Transverse colon (tissue), 4 donors: Measurements from ENCODE around the gene TMEM119. TPM values are rescaled to one million over a fixed set of nuclear protein-coding genes. Genes with fewer than 3 reads are reported as not detected.

Experiments used
- DNase-seq: peaks from one replicate; pipeline ENCODE4 v3.0.0-alpha.2; 2019
- H3K27ac ChIP-seq, 4 donors: fragments of 200-600 bp; sonication (generic); 2 replicates each; pipeline ENCODE4 v1.5.1; 2016 to 2018; ENCODE audit warnings: inconsistent platforms in 4 of 4
- H3K27me3 ChIP-seq: fragments of 200-600 bp; sonication (generic); 2 replicates; pipeline ENCODE4 v1.5.1; 2017; ENCODE audit warnings: inconsistent platforms
- H3K36me3 ChIP-seq, 4 donors: fragments of 200-600 bp; sonication (generic); 2 replicates each; pipeline ENCODE4 v1.5.1; 2017 to 2019; ENCODE audit warnings: inconsistent platforms in 4 of 4
- H3K4me1 ChIP-seq, 4 donors: fragments of 200-600 bp; sonication (generic); 2 replicates each; pipeline ENCODE4 v1.5.1; 2017 to 2020; ENCODE audit warnings: inconsistent platforms in 4 of 4
- H3K4me3 ChIP-seq, 4 donors: fragments of 200-600 bp; sonication (generic); 1 replicate in 1 of 4; 2 replicates in 3 of 4; pipeline versions ENCODE4 v1.5.1 to v1.6.1; 2017 to 2019; ENCODE audit warnings: inconsistent platforms in 4 of 4
- H3K9me3 ChIP-seq, 2 donors: fragments of 200-600 bp; sonication (generic); 2 replicates each; pipeline ENCODE4 v1.5.1; 2017 to 2019; ENCODE audit warnings: inconsistent platforms in 2 of 2
- EP300 ChIP-seq: sonication (generic); formaldehyde crosslinking; IDR thresholded peaks from one replicate; pipeline ENCODE4 v1.6.1; 2017; ENCODE audit warnings: antibody characterized with exemption, low read depth
- POLR2AphosphoS5 ChIP-seq, 3 donors: sonication (generic); formaldehyde crosslinking; IDR thresholded peaks; one replicate each; pipeline ENCODE4 v1.6.1; 2016; ENCODE audit warnings: antibody characterized with exemption in 3 of 3
- WGBS, 2 donors: methylation state at CpG; one replicate each; pipeline ENCODE4 v1.1.5; 2018; ENCODE audit warnings: low coverage in 1 of 2; 5-methylcytosine and 5-hydroxymethylcytosine counted together
- in situ Hi-C, 4 donors: fragments of 200-750 bp; cut with MboI; loops; one replicate each; pipeline versions ENCODE4 v1.15.0 to v1.15.1; 2017; ENCODE audit warnings: low sequenced_read_pairs in 3 of 4, low pct_ligation_motif_present in 1 of 4, low pct_unique_long_range_greater_than_20kb in 1 of 4
- intact Hi-C: fragments of 100-400 bp; cut with DNase I; formaldehyde crosslinking; loops from one replicate; pipeline ENCODE4 v1.15.1; 2023; ENCODE audit warnings: low total_unique reads
- total RNA-seq, 4 donors: library from RNA; depleted of rRNA; stranded (reverse); fragments of >200 nt; gene quantifications; one replicate each; pipeline ENCODE4 v1.1.0, GENCODE V29; 2016
- TF ChIP-seq, protein P1 (sequence below), 5 experiments: fragments of 200-600 bp in 3 of 5; fragments of 450-650 bp in 2 of 5; sonication (generic) in 3 of 5; IDR thresholded peaks; 1 replicate in 2 of 5; 2 replicates in 3 of 5; pipeline ENCODE4 v1.5.1; 2016 to 2017; ENCODE audit warnings: antibody characterized with exemption in 5 of 5, inconsistent platforms in 3 of 5, mild to moderate bottlenecking in 2 of 5, moderate library complexity in 1 of 5

TMEM119 gene
- total RNA-seq, 4 donors from 2014 or later, result 3.3 to 18.3 (median 9.7) TPM

DNA sequence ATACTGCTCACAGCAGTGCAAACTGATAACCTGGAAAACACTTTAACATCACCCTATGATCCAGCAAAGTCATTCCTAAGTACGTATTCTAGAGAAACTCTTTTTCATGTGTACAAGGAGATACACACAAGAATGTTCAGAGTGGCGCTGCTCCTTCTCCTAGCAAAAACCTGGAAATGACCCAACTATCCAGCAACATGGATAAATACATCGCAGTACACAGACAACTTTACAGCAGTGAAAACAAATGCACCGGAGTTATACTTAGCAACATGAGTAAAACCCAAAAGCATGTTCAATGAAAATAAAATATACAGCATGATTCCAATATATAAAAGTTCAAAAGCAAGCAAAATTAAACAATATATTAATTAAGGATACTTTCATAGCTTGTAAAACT lies 55.6 kb downstream of the TMEM119 start:
- in situ Hi-C loops, result no loop called here
- Histone ChIP-seq H3K27ac (no peak overlapping the region), H3K36me3 (peaks cover 0 to 48% (median 20%) of the 10 kb centered on the region in 4 donors), H3K9me3 (no peaks in the 10 kb centered on the region), H3K4me3 (no peak overlapping the region), H3K27me3 (no peaks in the 10 kb centered on the region), H3K4me1 (no peaks in the 10 kb centered on the region)
- TF ChIP-seq POLR2AphosphoS5 (IDR thresholded peaks at IDR 0.05) (no peak), EP300 (no peak)
- TF ChIP-seq, protein P1, sequence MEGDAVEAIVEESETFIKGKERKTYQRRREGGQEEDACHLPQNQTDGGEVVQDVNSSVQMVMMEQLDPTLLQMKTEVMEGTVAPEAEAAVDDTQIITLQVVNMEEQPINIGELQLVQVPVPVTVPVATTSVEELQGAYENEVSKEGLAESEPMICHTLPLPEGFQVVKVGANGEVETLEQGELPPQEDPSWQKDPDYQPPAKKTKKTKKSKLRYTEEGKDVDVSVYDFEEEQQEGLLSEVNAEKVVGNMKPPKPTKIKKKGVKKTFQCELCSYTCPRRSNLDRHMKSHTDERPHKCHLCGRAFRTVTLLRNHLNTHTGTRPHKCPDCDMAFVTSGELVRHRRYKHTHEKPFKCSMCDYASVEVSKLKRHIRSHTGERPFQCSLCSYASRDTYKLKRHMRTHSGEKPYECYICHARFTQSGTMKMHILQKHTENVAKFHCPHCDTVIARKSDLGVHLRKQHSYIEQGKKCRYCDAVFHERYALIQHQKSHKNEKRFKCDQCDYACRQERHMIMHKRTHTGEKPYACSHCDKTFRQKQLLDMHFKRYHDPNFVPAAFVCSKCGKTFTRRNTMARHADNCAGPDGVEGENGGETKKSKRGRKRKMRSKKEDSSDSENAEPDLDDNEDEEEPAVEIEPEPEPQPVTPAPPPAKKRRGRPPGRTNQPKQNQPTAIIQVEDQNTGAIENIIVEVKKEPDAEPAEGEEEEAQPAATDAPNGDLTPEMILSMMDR (IDR thresholded peaks at IDR 0.05), result no peak
- WGBS, 2 donors, result 71 to 80% methylated on average over 4 of the region's 4 CpGs
- intact Hi-C loops, result no loop called here
- no peak for DNase-seq

Other genes starting within 250 kb of the TMEM119 start
- gene FICD, start 82.8 kb downstream of the TMEM119 start, total RNA-seq, result 1 to 10 TPM; 1.1 to 9.6 (median 6.2) TPM
- 100 to 1,000 TPM in 1 of 4 donors, 10 to 100 TPM in 3; 25.3 to 177 (median 77.4) TPM for gene SART3, start 36.9 kb downstream of the TMEM119 start, total RNA-seq
- 100 to 1,000 TPM; 113 to 155 (median 130) TPM for gene ISCU, start 35.5 kb downstream of the TMEM119 start, total RNA-seq
- 1 to 10 TPM; 1.6 to 9.4 (median 3.6) TPM for gene SELPLG, start 35.8 kb upstream of the TMEM119 start, total RNA-seq
- 100 to 1,000 TPM in 3 of 4 donors, 10 to 100 TPM in 1; 68.1 to 153 (median 128) TPM for gene CORO1C, start 133.4 kb upstream of the TMEM119 start, total RNA-seq